Measurements from ENCODE around the gene TSSC4. TPM values are rescaled to one million over a fixed set of nuclear protein-coding genes. Genes with fewer than 3 reads are reported as not detected.

TSSC4 gene
- total RNA-seq, 4 donors from 2014 or later, result 13.3 to 38.9 (median 36.0) TPM

DNA sequence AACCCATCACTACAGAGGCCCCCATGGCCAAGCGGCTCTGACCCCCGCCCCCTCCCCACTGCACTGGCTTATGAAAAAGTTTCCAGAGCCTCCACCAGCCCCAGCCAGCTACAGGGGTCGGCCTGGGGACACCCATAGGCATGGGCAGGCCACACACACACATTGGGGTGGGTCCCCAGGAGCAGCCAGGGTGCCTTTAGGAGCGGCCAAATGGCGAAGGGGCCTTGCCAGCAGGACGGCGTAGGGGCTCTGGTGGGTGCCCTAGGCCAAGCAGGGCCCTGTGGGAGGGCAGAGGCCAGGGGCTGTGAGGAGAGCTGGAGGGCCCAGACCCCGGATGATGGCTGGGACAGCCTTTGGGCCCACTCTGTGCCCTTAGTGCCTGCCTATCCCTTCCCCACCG is 10.1 kb downstream of the TSSC4 start:
- no peak for DNase-seq
- H3K36me3 ChIP-seq, result no peaks in the 10 kb centered on the region
- no peaks in the 10 kb centered on the region for H3K9me3 ChIP-seq
- no peak overlapping the region for H3K27ac ChIP-seq
- H3K27me3 ChIP-seq, result peaks cover 25% of the 10 kb centered on the region
- intact Hi-C loops (cut with DNase I; ENCODE audit: low total_unique reads) (no loop called here), in situ Hi-C loops (cut with MboI; ENCODE audit: low pct_ligation_motif_present in 1 of 4, low pct_unique_long_range_greater_than_20kb in 1 of 4, low sequenced_read_pairs in 3 of 4) (loop anchor here in 3 of 4 donors (10.0 to 25.0 kb wide), 2 partner anchors 96 to 223 kb away; no protein-coding TSS in a partner anchor)
- TF ChIP-seq POLR2AphosphoS5 (IDR thresholded peaks at IDR 0.05) (no peak), EP300 (IDR thresholded peaks at IDR 0.05; ENCODE audit: low read depth) (no peak), POLR2A (IDR thresholded peaks at IDR 0.05) (no peak)
- TF ChIP-seq, protein P1, sequence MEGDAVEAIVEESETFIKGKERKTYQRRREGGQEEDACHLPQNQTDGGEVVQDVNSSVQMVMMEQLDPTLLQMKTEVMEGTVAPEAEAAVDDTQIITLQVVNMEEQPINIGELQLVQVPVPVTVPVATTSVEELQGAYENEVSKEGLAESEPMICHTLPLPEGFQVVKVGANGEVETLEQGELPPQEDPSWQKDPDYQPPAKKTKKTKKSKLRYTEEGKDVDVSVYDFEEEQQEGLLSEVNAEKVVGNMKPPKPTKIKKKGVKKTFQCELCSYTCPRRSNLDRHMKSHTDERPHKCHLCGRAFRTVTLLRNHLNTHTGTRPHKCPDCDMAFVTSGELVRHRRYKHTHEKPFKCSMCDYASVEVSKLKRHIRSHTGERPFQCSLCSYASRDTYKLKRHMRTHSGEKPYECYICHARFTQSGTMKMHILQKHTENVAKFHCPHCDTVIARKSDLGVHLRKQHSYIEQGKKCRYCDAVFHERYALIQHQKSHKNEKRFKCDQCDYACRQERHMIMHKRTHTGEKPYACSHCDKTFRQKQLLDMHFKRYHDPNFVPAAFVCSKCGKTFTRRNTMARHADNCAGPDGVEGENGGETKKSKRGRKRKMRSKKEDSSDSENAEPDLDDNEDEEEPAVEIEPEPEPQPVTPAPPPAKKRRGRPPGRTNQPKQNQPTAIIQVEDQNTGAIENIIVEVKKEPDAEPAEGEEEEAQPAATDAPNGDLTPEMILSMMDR (IDR thresholded peaks at IDR 0.05), result no peak
- H3K4me3 ChIP-seq, result no peak overlapping the region
- H3K4me1 ChIP-seq, result no peaks in the 10 kb centered on the region
- 77% methylated on average over 7 of the region's 9 CpGs; no CpG with 5 or more reads in 1 of the 2 donors for WGBS, 2 donors (ENCODE audit: low coverage in 1 of 2)

- Histone ChIP-seq H3K4me3 (no peak overlapping the region), H3K27ac (no peak overlapping the region), H3K9me3 (no peaks in the 10 kb centered on the region), H3K4me1 (no peaks in the 10 kb centered on the region), H3K27me3 (peaks cover 25% of the 10 kb centered on the region), H3K36me3 (no peaks in the 10 kb centered on the region)
- intact Hi-C loops (cut with DNase I; ENCODE audit: low total_unique reads) (no loop called here), in situ Hi-C loops (cut with MboI; ENCODE audit: low pct_ligation_motif_present in 1 of 4, low pct_unique_long_range_greater_than_20kb in 1 of 4, low sequenced_read_pairs in 3 of 4) (loop anchor here in 3 of 4 donors (10.0 to 25.0 kb wide), 2 partner anchors 97 to 224 kb away; no protein-coding TSS in a partner anchor)
- WGBS, 2 donors (ENCODE audit: low coverage in 1 of 2), result 73% methylated on average over 30 of the region's 30 CpGs; no CpG with 5 or more reads in 1 of the 2 donors
- TF ChIP-seq POLR2AphosphoS5 (IDR thresholded peaks at IDR 0.05), result no peak
- TF ChIP-seq, protein P1 (IDR thresholded peaks at IDR 0.05), result no peak
- no peak for TF ChIP-seq EP300 (IDR thresholded peaks at IDR 0.05; ENCODE audit: low read depth)
- DNase-seq, result no peak
Measured at GRCh38 chr11:2411446-2412305, 11.1 kb downstream of the TSSC4 start.

GRCh38 chr11:2412323-2412722 is 11.8 kb downstream of the TSSC4 start:
- Histone ChIP-seq H3K36me3 (no peaks in the 10 kb centered on the region), H3K27me3 (peaks cover 25% of the 10 kb centered on the region), H3K27ac (no peak overlapping the region), H3K4me3 (no peak overlapping the region), H3K4me1 (no peaks in the 10 kb centered on the region), H3K9me3 (no peaks in the 10 kb centered on the region)
- in situ Hi-C loops (cut with MboI; ENCODE audit: low pct_ligation_motif_present in 1 of 4, low pct_unique_long_range_greater_than_20kb in 1 of 4, low sequenced_read_pairs in 3 of 4), result loop anchor here in 3 of 4 donors (10.0 to 25.0 kb wide), 2 partner anchors 98 to 225 kb away; no protein-coding TSS in a partner anchor
- TF ChIP-seq, protein P1 (IDR thresholded peaks at IDR 0.05), result no peak
- no peak for TF ChIP-seq POLR2A (IDR thresholded peaks at IDR 0.05)
- no peak for TF ChIP-seq POLR2AphosphoS5 (IDR thresholded peaks at IDR 0.05)
- TF ChIP-seq EP300 (IDR thresholded peaks at IDR 0.05; ENCODE audit: low read depth), result no peak
- DNase-seq, result no peak
- 85% methylated on average over 6 of the region's 6 CpGs; no CpG with 5 or more reads in 1 of the 2 donors for whole genome bisulfite sequencing, 2 donors (ENCODE audit: low coverage in 1 of 2)
- intact Hi-C loops (cut with DNase I; ENCODE audit: low total_unique reads), result no loop called here

GRCh38 chr11:2413742-2414579 is 13.4 kb downstream of the TSSC4 start:
- no peak for DNase-seq
- H3K9me3 ChIP-seq, result no peaks in the 10 kb centered on the region
- H3K27ac ChIP-seq, result no peak overlapping the region
- no peaks in the 10 kb centered on the region for H3K4me1 ChIP-seq
- TF ChIP-seq POLR2AphosphoS5 (IDR thresholded peaks at IDR 0.05) (no peak), POLR2A (IDR thresholded peaks at IDR 0.05) (no peak), EP300 (IDR thresholded peaks at IDR 0.05; ENCODE audit: low read depth) (no peak)
- TF ChIP-seq, protein P1 (IDR thresholded peaks at IDR 0.05), result no peak
- peaks cover 19% of the 10 kb centered on the region for H3K27me3 ChIP-seq
- WGBS, 2 donors (ENCODE audit: low coverage in 1 of 2), result 87% methylated on average over 43 of the region's 43 CpGs; no CpG with 5 or more reads in 1 of the 2 donors
- H3K36me3 ChIP-seq, result no peaks in the 10 kb centered on the region
- in situ Hi-C loops (cut with MboI; ENCODE audit: low pct_ligation_motif_present in 1 of 4, low pct_unique_long_range_greater_than_20kb in 1 of 4, low sequenced_read_pairs in 3 of 4), result loop anchor here in 3 of 4 donors (10.0 to 25.0 kb wide), 2 partner anchors 99 to 227 kb away; no protein-coding TSS in a partner anchor
- H3K4me3 ChIP-seq, result no peak overlapping the region
- intact Hi-C loops (cut with DNase I; ENCODE audit: low total_unique reads), result no loop called here
